Nephron (organoid): Measurements from ENCODE around the gene ACP7.
A peak's percentile ranks its signal among the peaks of the same experiment; 100 is the strongest.

Experiments used
- H3K27ac Mint-ChIP-seq, 3 experiments: 2 replicates each; pipeline ENCODE4 v1.8.0; 2020; ENCODE audit warnings: mixed read lengths in 3 of 3, mild to moderate bottlenecking in 2 of 3, moderate library complexity in 1 of 3
- H3K27me3 Mint-ChIP-seq: 2 replicates; pipeline ENCODE4 v1.8.0; 2021; ENCODE audit warnings: low read depth, mild to moderate bottlenecking, moderate library complexity, mixed read lengths
- H3K36me3 Mint-ChIP-seq: 2 replicates; pipeline ENCODE4 v1.8.0; 2020; ENCODE audit warnings: low read depth, mixed read lengths
- H3K4me1 Mint-ChIP-seq: 2 replicates; pipeline ENCODE4 v1.8.0; 2020; ENCODE audit warnings: mixed read lengths
- H3K4me3 Mint-ChIP-seq, 3 experiments: 2 replicates each; pipeline ENCODE4 v1.8.0; 2020; ENCODE audit warnings: mild to moderate bottlenecking in 3 of 3, mixed read lengths in 3 of 3, moderate library complexity in 2 of 3
- H3K9me3 Mint-ChIP-seq: 2 replicates; pipeline ENCODE4 v1.8.0; 2020; ENCODE audit warnings: mixed read lengths
- CTCF ChIP-seq, 3 experiments: fragments of 200-600 bp; sonication (generic); IDR thresholded peaks; one replicate each; pipeline ENCODE4 v1.5.0; 2021; ENCODE audit warnings: antibody characterized with exemption in 3 of 3; ENCODE audit not compliant: unreplicated experiment in 3 of 3

ACP7 gene

GRCh38 chr19:39154629-39155100 is 70.5 kb downstream of the ACP7 start:
- Mint-ChIP-seq H3K36me3 (peaks cover 8% of the 10 kb centered on the region), H3K9me3 (no peaks in the 10 kb centered on the region), H3K27ac (peak overlapping the region; percentile 66 to 89 (median 72)), H3K27me3 (no peaks in the 10 kb centered on the region), H3K4me1 (peaks cover 31% of the 10 kb centered on the region), H3K4me3 (no peak overlapping the region)
- TF ChIP-seq CTCF (IDR thresholded peaks at IDR 0.05; ENCODE audit: unreplicated experiment in 3 of 3), result no peak

- Mint-ChIP-seq H3K27ac (peak overlapping the region in 1 of 3 experiments; percentile 17), H3K27me3 (no peaks in the 10 kb centered on the region), H3K36me3 (peaks cover 6% of the 10 kb centered on the region), H3K4me1 (peaks cover 33% of the 10 kb centered on the region), H3K4me3 (no peak overlapping the region), H3K9me3 (no peaks in the 10 kb centered on the region)
- no peak for TF ChIP-seq CTCF (IDR thresholded peaks at IDR 0.05; ENCODE audit: unreplicated experiment in 3 of 3)
These were observed 71.0 kb downstream of the ACP7 start for GRCh38 chr19:39155114-39155700.

- TF ChIP-seq CTCF (IDR thresholded peaks at IDR 0.05; ENCODE audit: unreplicated experiment in 3 of 3), result no peak
These were observed 71.6 kb downstream of the ACP7 start for GRCh38 chr19:39155741-39156140.

GRCh38 chr19:39156326-39157230 is 72.4 kb downstream of the ACP7 start:
- H3K27me3 Mint-ChIP-seq, result no peaks in the 10 kb centered on the region
- no peak for TF ChIP-seq CTCF (IDR thresholded peaks at IDR 0.05; ENCODE audit: unreplicated experiment in 3 of 3)
- no peaks in the 10 kb centered on the region for H3K9me3 Mint-ChIP-seq
- H3K4me1 Mint-ChIP-seq, result peaks cover 31% of the 10 kb centered on the region
- peak overlapping the region in 1 of 3 experiments; percentile 73 for H3K4me3 Mint-ChIP-seq
- H3K27ac Mint-ChIP-seq, result peak overlapping the region in 2 of 3 experiments; percentile 60 to 82
- H3K36me3 Mint-ChIP-seq, result peaks cover 4% of the 10 kb centered on the region

More at GRCh38 chr19:39155741-39156140, 71.6 kb downstream of the ACP7 start:
- Mint-ChIP-seq H3K27ac (peak overlapping the region in 1 of 3 experiments; percentile 41), H3K27me3 (no peaks in the 10 kb centered on the region), H3K36me3 (peaks cover 4% of the 10 kb centered on the region), H3K4me1 (peaks cover 36% of the 10 kb centered on the region), H3K4me3 (no peak overlapping the region), H3K9me3 (no peaks in the 10 kb centered on the region)

GRCh38 chr19:39157275-39157996 is 73.3 kb downstream of the ACP7 start:
- no peaks in the 10 kb centered on the region for H3K9me3 Mint-ChIP-seq
- H3K4me1 Mint-ChIP-seq, result peaks cover 33% of the 10 kb centered on the region
- no peaks in the 10 kb centered on the region for H3K27me3 Mint-ChIP-seq
- peak overlapping the region; percentile 60 to 82 (median 66) for H3K27ac Mint-ChIP-seq
- H3K4me3 Mint-ChIP-seq, result peak overlapping the region in 2 of 3 experiments; percentile 8 to 73
- peaks cover 4% of the 10 kb centered on the region for H3K36me3 Mint-ChIP-seq
- TF ChIP-seq CTCF (IDR thresholded peaks at IDR 0.05; ENCODE audit: unreplicated experiment in 3 of 3), result no peak
